CD14-positive monocyte (primary cell): ENCODE measurements around the gene SLC25A21. TPM values are rescaled to one million over a fixed set of nuclear protein-coding genes. Genes with fewer than 3 reads are reported as not detected.

Experiments
- DNase-seq, 3 donors: peaks; one replicate each; pipeline ENCODE4 v3.0.0-alpha.2; 2011 to 2022
- H2AFZ ChIP-seq: 2 replicates; pipeline ENCODE4 v1.6.0; 2012; ENCODE audit warnings: mild to moderate bottlenecking, low read depth, low read length, inconsistent platforms; ENCODE audit not compliant: insufficient read depth, poor library complexity, severe bottlenecking
- H3K27ac ChIP-seq, 2 donors: 1 replicate in 1 of 2; 2 replicates in 1 of 2; pipeline ENCODE4 v1.5.1; 2012 to 2013; ENCODE audit warnings: low read length in 2 of 2, control low read depth in 1 of 2, inconsistent platforms in 1 of 2, low read depth in 1 of 2, mild to moderate bottlenecking in 1 of 2
- H3K27me3 ChIP-seq, 2 donors: one replicate each; pipeline versions ENCODE4 v1.6.0 to v1.6.1; 2011 to 2013; ENCODE audit warnings: low read length in 2 of 2; ENCODE audit not compliant: control insufficient read depth in 2 of 2, insufficient read depth in 2 of 2
- H3K36me3 ChIP-seq, 2 donors: replicated peaks in 1 of 2; 1 replicate in 1 of 2; 2 replicates in 1 of 2; pipeline versions ENCODE4 v1.5.1 to v1.6.1; 2012 to 2013; ENCODE audit warnings: low read length in 2 of 2, control low read depth in 1 of 2, inconsistent platforms in 1 of 2, mild to moderate bottlenecking in 1 of 2; ENCODE audit not compliant: insufficient read depth in 2 of 2, control insufficient read depth in 1 of 2
- H3K4me1 ChIP-seq, 2 donors: 1 replicate in 1 of 2; 2 replicates in 1 of 2; pipeline versions ENCODE4 v1.5.1 to v1.6.1; 2012 to 2013; ENCODE audit warnings: low read length in 2 of 2, control low read depth in 1 of 2, inconsistent platforms in 1 of 2, mild to moderate bottlenecking in 1 of 2, moderate library complexity in 1 of 2; ENCODE audit not compliant: insufficient read depth in 2 of 2, control insufficient read depth in 1 of 2
- H3K4me2 ChIP-seq: replicated peaks from 2 replicates; pipeline ENCODE3; 2012; ENCODE audit warnings: low read length, moderate library complexity, mild to moderate bottlenecking; ENCODE audit not compliant: poor library complexity, severe bottlenecking; ENCODE audit errors: extremely low read depth
- H3K4me3 ChIP-seq, 3 experiments: fragments of 200-600 bp in 1 of 3; sonication (generic) in 1 of 3; replicated peaks in 1 of 3; 1 replicate in 2 of 3; 2 replicates in 1 of 3; pipeline ENCODE4 v1.5.1; 2011 to 2013; ENCODE audit warnings: low read length in 3 of 3, mild to moderate bottlenecking in 3 of 3, control low read depth in 2 of 3, low read depth in 2 of 3, inconsistent platforms in 1 of 3, moderate library complexity in 1 of 3
- H3K79me2 ChIP-seq: 2 replicates; pipeline ENCODE4 v1.6.0; 2012; ENCODE audit warnings: mild to moderate bottlenecking, control low read depth, inconsistent platforms, low read length, moderate library complexity; ENCODE audit not compliant: insufficient read depth
- H3K9ac ChIP-seq: 2 replicates; pipeline ENCODE4 v1.6.0; 2017; ENCODE audit warnings: low read length, mild to moderate bottlenecking; ENCODE audit not compliant: insufficient read depth, poor library complexity, severe bottlenecking
- H3K9me3 ChIP-seq, 2 donors: replicated peaks in 1 of 2; 1 replicate in 1 of 2; 2 replicates in 1 of 2; pipeline versions ENCODE4 v1.5.1 to v1.6.1; 2012 to 2013; ENCODE audit warnings: low read length in 2 of 2, control low read depth in 1 of 2; ENCODE audit not compliant: control insufficient read depth in 1 of 2, insufficient read depth in 1 of 2
- H4K20me1 ChIP-seq: 2 replicates; pipeline ENCODE4 v1.6.0; 2012; ENCODE audit warnings: mild to moderate bottlenecking, low read length, control low read depth, moderate library complexity; ENCODE audit not compliant: insufficient read depth
- H3K27ac Mint-ChIP-seq, 7 donors: one replicate each; pipeline ENCODE4 v1.8.0; 2020; ENCODE audit warnings: mild to moderate bottlenecking in 7 of 7, mixed read lengths in 7 of 7, moderate library complexity in 6 of 7, inconsistent platforms in 2 of 7
- H3K27me3 Mint-ChIP-seq, 3 donors: one replicate each; pipeline ENCODE4 v1.8.0; 2021 to 2022; ENCODE audit warnings: low read depth in 3 of 3, mild to moderate bottlenecking in 3 of 3, mixed read lengths in 3 of 3, moderate library complexity in 3 of 3, inconsistent platforms in 1 of 3
- H3K36me3 Mint-ChIP-seq, 2 donors: one replicate each; pipeline ENCODE4 v1.8.0; 2020; ENCODE audit warnings: mixed read lengths in 2 of 2, inconsistent platforms in 1 of 2, mild to moderate bottlenecking in 1 of 2
- H3K4me1 Mint-ChIP-seq: one replicate; pipeline ENCODE4 v1.8.0; 2020; ENCODE audit warnings: mild to moderate bottlenecking, mixed read lengths
- H3K4me3 Mint-ChIP-seq, 2 donors: one replicate each; pipeline ENCODE4 v1.8.0; 2020; ENCODE audit warnings: mild to moderate bottlenecking in 2 of 2, mixed read lengths in 2 of 2, moderate library complexity in 1 of 2
- H3K9me3 Mint-ChIP-seq, 7 donors: one replicate each; pipeline ENCODE4 v1.8.0; 2020 to 2022; ENCODE audit warnings: mixed read lengths in 7 of 7, mild to moderate bottlenecking in 6 of 7, moderate library complexity in 6 of 7, inconsistent platforms in 2 of 7
- WGBS: methylation state at CpG from one replicate; pipeline ENCODE4 v1.1.5; 2013; ENCODE audit warnings: missing lambda C conversion rate; ENCODE audit not compliant: insufficient coverage; 5-methylcytosine and 5-hydroxymethylcytosine counted together
- intact Hi-C, 2 donors: fragments of 100-400 bp; cut with micrococcal nuclease; formaldehyde crosslinking; loops; one replicate each; pipeline versions ENCODE4 v1.15.0 to v1.15.1; 2023
- polyA plus RNA-seq, 3 donors: library from polyadenylated mRNA; depleted of rRNA in 1 of 3; unstranded in 2 of 3; stranded (reverse) in 1 of 3; fragments of 300-500 nt in 2 of 3; fragments of >200 nt in 1 of 3; fragmentation: Illumina TruSeq in 2 of 3; gene quantifications; 1 replicate in 2 of 3; 2 replicates in 1 of 3; pipeline ENCODE4 v1.2.3, GENCODE V29; 2012 to 2021
- TF ChIP-seq, protein P1 (sequence below): fragments of 200-600 bp; IDR thresholded peaks from one replicate; pipeline ENCODE4 v1.8.0; 2022; ENCODE audit warnings: antibody characterized with exemption, mild to moderate bottlenecking

The SLC25A21 gene
- polyA plus RNA-seq, 3 donors, result not detected

DNA sequence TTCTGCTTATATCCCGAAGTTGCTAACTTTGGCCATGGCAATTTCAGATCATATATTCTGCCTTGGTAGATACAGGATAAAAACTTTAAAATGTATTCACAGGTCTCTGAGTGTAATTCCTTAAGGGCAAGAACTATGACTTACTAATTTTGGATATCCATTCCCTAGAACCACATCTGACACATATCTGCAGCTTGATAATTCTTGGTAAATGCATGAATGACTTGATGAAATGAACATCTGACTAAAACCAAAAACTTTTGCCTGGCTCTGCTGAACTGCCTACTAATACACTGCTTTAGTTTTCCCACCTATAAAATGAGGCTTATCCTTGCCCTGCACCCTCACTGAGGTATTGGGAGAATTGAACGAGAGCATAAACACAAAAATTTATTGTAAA lies 32.2 kb downstream of the SLC25A21 start:
- TF ChIP-seq, protein P1, sequence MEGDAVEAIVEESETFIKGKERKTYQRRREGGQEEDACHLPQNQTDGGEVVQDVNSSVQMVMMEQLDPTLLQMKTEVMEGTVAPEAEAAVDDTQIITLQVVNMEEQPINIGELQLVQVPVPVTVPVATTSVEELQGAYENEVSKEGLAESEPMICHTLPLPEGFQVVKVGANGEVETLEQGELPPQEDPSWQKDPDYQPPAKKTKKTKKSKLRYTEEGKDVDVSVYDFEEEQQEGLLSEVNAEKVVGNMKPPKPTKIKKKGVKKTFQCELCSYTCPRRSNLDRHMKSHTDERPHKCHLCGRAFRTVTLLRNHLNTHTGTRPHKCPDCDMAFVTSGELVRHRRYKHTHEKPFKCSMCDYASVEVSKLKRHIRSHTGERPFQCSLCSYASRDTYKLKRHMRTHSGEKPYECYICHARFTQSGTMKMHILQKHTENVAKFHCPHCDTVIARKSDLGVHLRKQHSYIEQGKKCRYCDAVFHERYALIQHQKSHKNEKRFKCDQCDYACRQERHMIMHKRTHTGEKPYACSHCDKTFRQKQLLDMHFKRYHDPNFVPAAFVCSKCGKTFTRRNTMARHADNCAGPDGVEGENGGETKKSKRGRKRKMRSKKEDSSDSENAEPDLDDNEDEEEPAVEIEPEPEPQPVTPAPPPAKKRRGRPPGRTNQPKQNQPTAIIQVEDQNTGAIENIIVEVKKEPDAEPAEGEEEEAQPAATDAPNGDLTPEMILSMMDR, result no peak
- H3K4me3 Mint-ChIP-seq, result no peak overlapping the region

DNA sequence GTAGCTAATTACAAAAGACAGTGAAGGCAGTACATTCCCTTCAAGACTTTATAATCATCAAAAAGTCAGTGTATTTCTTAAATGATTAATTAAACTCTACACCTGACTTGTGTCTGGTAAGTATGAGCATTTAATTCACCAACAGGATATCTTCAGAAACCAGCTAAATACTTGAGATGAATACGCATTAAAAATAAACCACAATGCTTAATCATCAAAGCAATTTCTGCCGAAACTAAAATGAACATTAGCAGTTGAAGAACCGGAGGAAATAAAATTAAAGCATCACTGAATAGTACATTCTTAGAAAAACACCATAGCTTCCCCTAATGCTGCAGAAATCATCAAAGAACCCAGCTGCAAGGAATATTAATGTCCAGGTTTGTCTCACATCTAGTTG lies 32.7 kb downstream of the SLC25A21 start:
- Histone ChIP-seq H3K9me3 (no peaks in the 10 kb centered on the region), H4K20me1 (no peaks in the 10 kb centered on the region), H3K36me3 (no peaks in the 10 kb centered on the region), H3K27me3 (no peaks in the 10 kb centered on the region), H3K79me2 (no peaks in the 10 kb centered on the region), H2AFZ (no peak overlapping the region), H3K27ac (no peak overlapping the region), H3K4me2 (no peak overlapping the region), H3K9ac (no peak overlapping the region), H3K4me1 (peaks cover 8 to 9% of the 10 kb centered on the region in 2 donors), H3K4me3 (no peak overlapping the region)
- DNase-seq, result no peak
- intact Hi-C loops, result no loop called here
- peaks cover 0 to 3% (median 0%) of the 10 kb centered on the region in 7 donors for H3K9me3 Mint-ChIP-seq
- no peak overlapping the region for H3K27ac Mint-ChIP-seq
- peaks cover 0 to 7% (median 6%) of the 10 kb centered on the region in 3 donors for H3K27me3 Mint-ChIP-seq
- no CpG with 5 or more reads among the region's 3 CpGs for WGBS
- no peaks in the 10 kb centered on the region for H3K36me3 Mint-ChIP-seq
- TF ChIP-seq, protein P1, result no peak
- peaks cover 9% of the 10 kb centered on the region for H3K4me1 Mint-ChIP-seq
- no peak overlapping the region for H3K4me3 Mint-ChIP-seq

More for the DNA sequence above, 32.2 kb downstream of the SLC25A21 start:
- Histone ChIP-seq H3K9ac (no peak overlapping the region), H3K27me3 (no peaks in the 10 kb centered on the region), H3K79me2 (no peaks in the 10 kb centered on the region), H3K4me1 (peaks cover 8 to 9% of the 10 kb centered on the region in 2 donors), H2AFZ (no peak overlapping the region), H3K27ac (no peak overlapping the region), H3K9me3 (no peaks in the 10 kb centered on the region), H4K20me1 (no peaks in the 10 kb centered on the region), H3K4me3 (no peak overlapping the region), H3K4me2 (no peak overlapping the region), H3K36me3 (no peaks in the 10 kb centered on the region)
- Mint-ChIP-seq H3K27me3 (peaks cover 1 to 7% (median 7%) of the 10 kb centered on the region in 3 donors), H3K4me1 (peaks cover 9% of the 10 kb centered on the region), H3K9me3 (peaks cover 0 to 3% (median 0%) of the 10 kb centered on the region in 7 donors), H3K36me3 (no peaks in the 10 kb centered on the region), H3K27ac (no peak overlapping the region)
- intact Hi-C loops, result no loop called here
- DNase-seq, result no peak
- no CpG with 5 or more reads among the region's 2 CpGs for WGBS
